Measurements from ENCODE around the gene CHCHD6. TPM values are rescaled to one million over a fixed set of nuclear protein-coding genes. Genes with fewer than 3 reads are reported as not detected.

The CHCHD6 gene
- total and polyA plus RNA-seq, 2 donors (not counting 3 experiments of a cell fraction or from before 2014, with no cell fraction given), result 8.4 to 10.1 TPM

GRCh38 chr3:126961791-126962461 lies 257.9 kb downstream of the CHCHD6 start:
- Histone ChIP-seq H3K4me3 (replicated peaks in 1 of 3; ENCODE audit: insufficient read depth in 1 of 3, low read depth in 1 of 3, low read length in 3 of 3) (no peak overlapping the region), H3K36me3 (ENCODE audit: control insufficient read depth in 2 of 2, extremely low read depth in 1 of 2, insufficient read depth in 2 of 2, low read length in 2 of 2) (no peaks in the 10 kb centered on the region), H2AFZ (ENCODE audit: low read depth, low read length) (no peak overlapping the region), H3K9ac (replicated peaks; ENCODE audit: extremely low read depth, insufficient read depth, low read length) (no peak overlapping the region), H3K79me2 (ENCODE audit: control insufficient read depth, insufficient read depth, low read length) (no peaks in the 10 kb centered on the region), H3K4me1 (ENCODE audit: control insufficient read depth, extremely low read depth, insufficient read depth, low read length) (peaks cover 4% of the 10 kb centered on the region), H4K20me1 (replicated peaks; ENCODE audit: control insufficient read depth, extremely low read depth, insufficient read depth, low read length) (no peaks in the 10 kb centered on the region), H3K4me2 (ENCODE audit: insufficient read depth, low read length) (no peak overlapping the region), H3K9me1 (replicated peaks; ENCODE audit: control insufficient read depth, extremely low read depth, insufficient read depth, low read length) (no peaks in the 10 kb centered on the region), H3K27ac (ENCODE audit: insufficient read depth, low read depth, low read length) (no peak overlapping the region), H3K9me3 (replicated peaks; ENCODE audit: control insufficient read depth, insufficient read depth, low read length) (no peaks in the 10 kb centered on the region), H3K27me3 (ENCODE audit: control insufficient read depth in 2 of 2, insufficient read depth in 2 of 2, low read length in 2 of 2) (peaks cover 0 to 1% of the 10 kb centered on the region in 2 experiments)
- ChIA-PET CTCF (interaction anchor here (1.7 to 2.8 kb wide), 3 partner anchors 11 to 210 kb away, joined by 5 to 19 read pairs (median 9); no protein-coding TSS in a partner anchor), POLR2A (no interaction called here)
- FAIRE-seq (no peak), DNase-seq (ENCODE audit: low read depth, low spot score) (no peak)
- TF ChIP-seq JUN (IDR thresholded peaks at IDR 0.05; ENCODE audit: borderline replicate concordance, insufficient read depth, insufficient read length, low read depth) (no peak), EZH2 (IDR thresholded peaks at IDR 0.05; ENCODE audit: borderline replicate concordance, low read depth, low read length, severe bottlenecking) (no peak), MYC (IDR thresholded peaks at IDR 0.05; ENCODE audit: low read depth, low read length) (no peak), MAX (IDR thresholded peaks at IDR 0.05; ENCODE audit: insufficient read depth, insufficient read length) (no peak), FOS (IDR thresholded peaks at IDR 0.05; ENCODE audit: borderline replicate concordance, insufficient read depth, low read length) (no peak), CTCF (IDR thresholded peaks at IDR 0.05; ENCODE audit: extremely low read depth in 1 of 2, insufficient read depth in 1 of 2, low read depth in 1 of 2, low read length in 2 of 2) (no peak), POLR2AphosphoS5 (IDR thresholded peaks at IDR 0.05; ENCODE audit: insufficient read depth, low read depth, low read length) (no peak), GATA2 (IDR thresholded peaks at IDR 0.05; ENCODE audit: insufficient read depth, insufficient read length, low read depth, low read length) (no peak), POLR2A (IDR thresholded peaks at IDR 0.05; ENCODE audit: low read depth, low read length) (no peak)
- BruUV-seq (replicated peaks), result no TSS peak
- dilution Hi-C loops (cut with MboI; ENCODE audit: extremely low pct_ligation_motif_present, low sequenced_read_pairs), result no loop called here
- intact Hi-C loops (cut with micrococcal nuclease), result no loop called here

All from endothelial cell of umbilical vein (primary cell).